GM12878 (cell line): Measurements from ENCODE around the gene ASB8. TPM values are rescaled to one million over a fixed set of nuclear protein-coding genes. Genes with fewer than 3 reads are reported as not detected.

Source experiments
- CBX5 ChIP-seq: sonication (generic); IDR thresholded peaks from 2 replicates; pipeline ENCODE4 v1.6.1; 2016; ENCODE audit warnings: low read depth, moderate library complexity, mild to moderate bottlenecking, inconsistent platforms
- CTCF ChIP-seq, 3 experiments: IDR thresholded peaks in 2 of 3; conservative IDR thresholded peaks in 1 of 3; 2 replicates each; pipeline ENCODE4 v1.5.1; 2011; ENCODE audit warnings: low read depth in 3 of 3, low read length in 3 of 3, mild to moderate bottlenecking in 3 of 3, control low read depth in 2 of 3, moderate library complexity in 2 of 3, inconsistent platforms in 1 of 3, mixed read lengths in 1 of 3; ENCODE audit not compliant: control insufficient read depth in 2 of 3, insufficient read depth in 1 of 3; ENCODE audit errors: extremely low read depth in 1 of 3
- FOXK2 ChIP-seq: fragments of 450-650 bp; IDR thresholded peaks from 2 replicates; pipeline ENCODE4 v1.6.1; 2017; ENCODE audit warnings: mild to moderate bottlenecking, moderate library complexity
- IRF5 ChIP-seq: fragments of 450-650 bp; IDR thresholded peaks from 2 replicates; pipeline ENCODE4 v1.6.1; 2017; ENCODE audit warnings: borderline replicate concordance
- MXI1 ChIP-seq: fragments of 150-350 bp; IDR thresholded peaks from 2 replicates; pipeline ENCODE4 v1.6.1; 2011; ENCODE audit warnings: low read depth, mild to moderate bottlenecking, inconsistent platforms, low read length, improper control_type of control experiment
- MYC ChIP-seq: IDR thresholded peaks from 2 replicates; pipeline ENCODE4 v1.6.1; 2011; ENCODE audit warnings: mild to moderate bottlenecking, low read length, moderate library complexity, inconsistent platforms; ENCODE audit not compliant: insufficient read depth, insufficient replicate concordance, insufficient read length, severe bottlenecking
- WRNIP1 ChIP-seq: IDR thresholded peaks from 2 replicates; pipeline ENCODE4 v1.6.1; 2011; ENCODE audit warnings: low read depth, low read length, improper control_type of control experiment, borderline replicate concordance
- ZBTB11 ChIP-seq: fragments of 450-650 bp; formaldehyde crosslinking; IDR thresholded peaks from 2 replicates; pipeline ENCODE4 v1.5.0; 2022; ENCODE audit warnings: mild to moderate bottlenecking, missing genetic modification characterization
- ZNF592 ChIP-seq: fragments of 450-650 bp; IDR thresholded peaks from 2 replicates; pipeline ENCODE4 v1.6.1; 2017; ENCODE audit warnings: mild to moderate bottlenecking, moderate library complexity
- polyA plus RNA-seq, 11 experiments: library from polyadenylated mRNA; depleted of rRNA in 4 of 11; unstranded in 6 of 11; stranded (reverse) in 5 of 11; fragments of >200 nt; fragmentation: Nextera tagmentation in 4 of 11; fragmentation: Illumina TruSeq in 1 of 11; extraction: Ambion mirVana in 4 of 11; extraction: Trizol in 1 of 11; gene quantifications; 1 replicate in 1 of 11; 2 replicates in 10 of 11; pipeline versions ENCODE4 v1.2.1 to v1.2.3, GENCODE V29; 2011 to 2016; ENCODE audit warnings: inconsistent platforms in 2 of 11, missing spikeins in 2 of 11, low read depth in 1 of 11
- total RNA-seq, 4 experiments: library from RNA; depleted of rRNA in 3 of 4; stranded (reverse); fragments of >200 nt in 3 of 4; fragmentation: Illumina TruSeq in 1 of 4; extraction: Trizol in 1 of 4; gene quantifications; 2 replicates each; pipeline versions ENCODE4 v1.2.1 to v1.2.3, GENCODE V29; 2013 to 2021

Gene ASB8
- total and polyA plus RNA-seq, 10 of the 15 experiments (the other 5 are each of a cell fraction or from before 2014, with no cell fraction given), result 23.7 to 48.0 (median 29.1) TPM

GRCh38 chr12:48197549-48197970 is 40.2 kb upstream of the ASB8 start (continued):
- TF ChIP-seq ZBTB11 (CRISPR knock-in tag) (no peak), CBX5 (no peak), MXI1 (no peak), MYC (no peak), WRNIP1 (no peak), FOXK2 (no peak), CTCF (IDR thresholded peaks at IDR 0.05 in 2 of 3, conservative IDR thresholded peaks at IDR 0.05 in 1 of 3; ENCODE audit: control insufficient read depth in 2 of 3, extremely low read depth in 1 of 3, insufficient read depth in 1 of 3, low read depth in 3 of 3, low read length in 3 of 3) (peak; percentile 40 to 61 (median 52); a peak in 5 of 6 replicates), ZNF592 (no peak), IRF5 (no peak)
